Neural progenitor cell (in vitro differentiated cells): ENCODE data around the gene CALY. TPM values are rescaled to one million over a fixed set of nuclear protein-coding genes. Genes with fewer than 3 reads are reported as not detected.
A peak's percentile ranks its signal among the peaks of the same experiment; 100 is the strongest.

Experiments used
- DNase-seq: peaks from one replicate; pipeline ENCODE4 v3.0.0-alpha.2; 2016; ENCODE audit warnings: low spot score
- H2AFZ ChIP-seq: fragments of 200-600 bp; sonication (generic); replicated peaks from 2 replicates; pipeline ENCODE4 v1.6.1; 2016; ENCODE audit warnings: antibody characterized with exemption
- H3F3A ChIP-seq: fragments of 200-600 bp; sonication (generic); 2 replicates; pipeline ENCODE4 v1.6.1; 2016; ENCODE audit warnings: antibody characterized with exemption, low read depth
- H3K27ac ChIP-seq: fragments of 200-600 bp; sonication (generic); 2 replicates; pipeline ENCODE4 v1.5.1; 2016; ENCODE audit warnings: mild to moderate bottlenecking
- H3K27me3 ChIP-seq: fragments of 200-600 bp; sonication (generic); 2 replicates; pipeline ENCODE4 v1.6.1; 2016; ENCODE audit warnings: mild to moderate bottlenecking, moderate library complexity
- H3K36me3 ChIP-seq: fragments of 200-600 bp; sonication (generic); 2 replicates; pipeline ENCODE4 v1.5.1; 2016
- H3K4me1 ChIP-seq: fragments of 200-600 bp; sonication (generic); 2 replicates; pipeline ENCODE4 v1.6.1; 2016; ENCODE audit warnings: mixed run types
- H3K4me2 ChIP-seq: fragments of 200-600 bp; sonication (generic); 2 replicates; pipeline ENCODE4 v1.6.1; 2016
- H3K4me3 ChIP-seq: fragments of 200-600 bp; sonication (generic); 2 replicates; pipeline ENCODE4 v1.5.1; 2016
- H3K79me2 ChIP-seq: fragments of 200-600 bp; sonication (generic); 2 replicates; pipeline ENCODE4 v1.6.1; 2016; ENCODE audit warnings: low read depth
- H3K9ac ChIP-seq: fragments of 200-600 bp; sonication (generic); 2 replicates; pipeline ENCODE4 v1.6.1; 2016
- H3K9me3 ChIP-seq: fragments of 200-600 bp; sonication (generic); 2 replicates; pipeline ENCODE4 v1.5.1; 2016; ENCODE audit warnings: low read depth
- H4K20me1 ChIP-seq: fragments of 200-600 bp; sonication (generic); 2 replicates; pipeline ENCODE4 v1.6.1; 2016; ENCODE audit warnings: low read depth
- H3K27ac Mint-ChIP-seq: 3 replicates; pipeline ENCODE4 v1.8.0; 2021; ENCODE audit warnings: mixed read lengths
- H3K27me3 Mint-ChIP-seq: 2 replicates; pipeline ENCODE4 v1.8.0; 2022; ENCODE audit warnings: low read depth, mild to moderate bottlenecking, inconsistent platforms, moderate library complexity, mixed read lengths; ENCODE audit not compliant: insufficient read depth
- H3K36me3 Mint-ChIP-seq: 3 replicates; pipeline ENCODE4 v1.8.0; 2021; ENCODE audit warnings: mixed read lengths
- H3K4me1 Mint-ChIP-seq: 3 replicates; pipeline ENCODE4 v1.8.0; 2021; ENCODE audit warnings: mixed read lengths
- H3K4me3 Mint-ChIP-seq: 3 replicates; pipeline ENCODE4 v1.8.0; 2021; ENCODE audit warnings: mild to moderate bottlenecking, moderate library complexity, mixed read lengths
- H3K9me3 Mint-ChIP-seq: 3 replicates; pipeline ENCODE4 v1.8.0; 2020; ENCODE audit warnings: mixed read lengths
- EZH2 ChIP-seq: fragments of 200-600 bp; sonication (generic); IDR thresholded peaks from 2 replicates; pipeline ENCODE4 v1.6.1; 2017; ENCODE audit warnings: antibody characterized with exemption, mild to moderate bottlenecking, moderate library complexity
- EZH2phosphoT487 ChIP-seq: fragments of 200-600 bp; sonication (generic); IDR thresholded peaks from 2 replicates; pipeline ENCODE4 v1.6.1; 2017; ENCODE audit warnings: antibody characterized with exemption
- total RNA-seq: library from RNA; depleted of rRNA; stranded (reverse); fragments of >200 nt; gene quantifications from 2 replicates; pipeline ENCODE4 v1.2.3, GENCODE V29; 2015; ENCODE audit warnings: low replicate concordance
- TF ChIP-seq, protein P1 (sequence below): fragments of 200-600 bp; sonication (generic); IDR thresholded peaks from 2 replicates; pipeline ENCODE4 v1.5.1; 2017; ENCODE audit warnings: antibody characterized with exemption, mild to moderate bottlenecking

Gene CALY
- total RNA-seq, 1 donor from 2014 or later: not detected

- no peaks in the 10 kb centered on the region for H3K9me3 ChIP-seq
- Mint-ChIP-seq H3K27me3 (peaks cover 9% of the 10 kb centered on the region), H3K27ac (no peak overlapping the region), H3K4me1 (peaks cover 21% of the 10 kb centered on the region), H3K36me3 (peaks cover 14% of the 10 kb centered on the region), H3K9me3 (no peaks in the 10 kb centered on the region), H3K4me3 (peak overlapping the region; percentile 52)
- H3K9ac ChIP-seq: no peak overlapping the region
- H3K4me2 ChIP-seq: no peak overlapping the region
- H3K27me3 ChIP-seq: no peaks in the 10 kb centered on the region
- peaks cover 31% of the 10 kb centered on the region for H4K20me1 ChIP-seq
- no peak for DNase-seq
- TF ChIP-seq EZH2phosphoT487 (no peak), EZH2 (no peak)
- TF ChIP-seq, protein P1, sequence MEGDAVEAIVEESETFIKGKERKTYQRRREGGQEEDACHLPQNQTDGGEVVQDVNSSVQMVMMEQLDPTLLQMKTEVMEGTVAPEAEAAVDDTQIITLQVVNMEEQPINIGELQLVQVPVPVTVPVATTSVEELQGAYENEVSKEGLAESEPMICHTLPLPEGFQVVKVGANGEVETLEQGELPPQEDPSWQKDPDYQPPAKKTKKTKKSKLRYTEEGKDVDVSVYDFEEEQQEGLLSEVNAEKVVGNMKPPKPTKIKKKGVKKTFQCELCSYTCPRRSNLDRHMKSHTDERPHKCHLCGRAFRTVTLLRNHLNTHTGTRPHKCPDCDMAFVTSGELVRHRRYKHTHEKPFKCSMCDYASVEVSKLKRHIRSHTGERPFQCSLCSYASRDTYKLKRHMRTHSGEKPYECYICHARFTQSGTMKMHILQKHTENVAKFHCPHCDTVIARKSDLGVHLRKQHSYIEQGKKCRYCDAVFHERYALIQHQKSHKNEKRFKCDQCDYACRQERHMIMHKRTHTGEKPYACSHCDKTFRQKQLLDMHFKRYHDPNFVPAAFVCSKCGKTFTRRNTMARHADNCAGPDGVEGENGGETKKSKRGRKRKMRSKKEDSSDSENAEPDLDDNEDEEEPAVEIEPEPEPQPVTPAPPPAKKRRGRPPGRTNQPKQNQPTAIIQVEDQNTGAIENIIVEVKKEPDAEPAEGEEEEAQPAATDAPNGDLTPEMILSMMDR: no peak
- no peaks in the 10 kb centered on the region for H3K36me3 ChIP-seq
- peaks cover 6% of the 10 kb centered on the region for H3K4me1 ChIP-seq
- no peak overlapping the region for H3K27ac ChIP-seq
- peaks cover 4% of the 10 kb centered on the region for H3F3A ChIP-seq
- peaks cover 32% of the 10 kb centered on the region for H3K79me2 ChIP-seq
- H2AFZ ChIP-seq: no peak overlapping the region
- H3K4me3 ChIP-seq: no peak overlapping the region
Observed at GRCh38 chr10:133310399-133310755, 26.3 kb downstream of the CALY start.

- H3K9me3 ChIP-seq: no peaks in the 10 kb centered on the region
- peaks cover 31% of the 10 kb centered on the region for H4K20me1 ChIP-seq
- H3K4me2 ChIP-seq: peak overlapping the region; percentile 93
- peaks cover 6% of the 10 kb centered on the region for H3K4me1 ChIP-seq
- no peak overlapping the region for H3K27ac ChIP-seq
- peaks cover 17% of the 10 kb centered on the region for H3K36me3 Mint-ChIP-seq
- H3K27ac Mint-ChIP-seq: no peak overlapping the region
- no peak overlapping the region for H2AFZ ChIP-seq
- H3K4me3 ChIP-seq: no peak overlapping the region
- no peaks in the 10 kb centered on the region for H3K27me3 ChIP-seq
- H3K4me3 Mint-ChIP-seq: peak overlapping the region; percentile 83
- TF ChIP-seq EZH2phosphoT487 (no peak), EZH2 (no peak)
- TF ChIP-seq, protein P1: no peak
- DNase-seq: no peak
- peaks cover 4% of the 10 kb centered on the region for H3F3A ChIP-seq
- peaks cover 35% of the 10 kb centered on the region for H3K79me2 ChIP-seq
- H3K4me1 Mint-ChIP-seq: peaks cover 18% of the 10 kb centered on the region
- H3K9ac ChIP-seq: no peak overlapping the region
- H3K9me3 Mint-ChIP-seq: no peaks in the 10 kb centered on the region
- peaks cover 9% of the 10 kb centered on the region for H3K27me3 Mint-ChIP-seq
- H3K36me3 ChIP-seq: no peaks in the 10 kb centered on the region
Observed at GRCh38 chr10:133309720-133310398, 26.8 kb downstream of the CALY start.

GRCh38 chr10:133309100-133309719 is 27.5 kb downstream of the CALY start:
- Histone ChIP-seq H3K9ac (no peak overlapping the region), H3F3A (peaks cover 4% of the 10 kb centered on the region), H3K27ac (peak overlapping the region; percentile 81), H3K27me3 (no peaks in the 10 kb centered on the region), H3K9me3 (no peaks in the 10 kb centered on the region), H3K4me2 (peak overlapping the region; percentile 93), H3K4me1 (peaks cover 6% of the 10 kb centered on the region), H3K36me3 (no peaks in the 10 kb centered on the region), H4K20me1 (peaks cover 33% of the 10 kb centered on the region), H3K4me3 (peak overlapping the region; percentile 86), H3K79me2 (peaks cover 42% of the 10 kb centered on the region), H2AFZ (peak overlapping the region; percentile 91)
- peaks cover 15% of the 10 kb centered on the region for H3K4me1 Mint-ChIP-seq
- H3K9me3 Mint-ChIP-seq: no peaks in the 10 kb centered on the region
- no peak overlapping the region for H3K27ac Mint-ChIP-seq
- peak; percentile 90 for DNase-seq
- no peak for TF ChIP-seq EZH2phosphoT487
- TF ChIP-seq, protein P1: no peak
- TF ChIP-seq EZH2: no peak
- peaks cover 16% of the 10 kb centered on the region for H3K36me3 Mint-ChIP-seq
- peaks cover 9% of the 10 kb centered on the region for H3K27me3 Mint-ChIP-seq
- H3K4me3 Mint-ChIP-seq: peak overlapping the region; percentile 83
